ENCODE results near the gene WDR18.
A peak's percentile ranks its signal among the peaks of the same experiment; 100 is the strongest.

WDR18 gene

GRCh38 chr19:996051-996838 is 12.1 kb downstream of the WDR18 start:
- peak overlapping the region; percentile 67 for H3K4me3 ChIP-seq
- H3K36me3 ChIP-seq (ENCODE audit: insufficient read depth, low read length) = peaks cover 5% of the 10 kb centered on the region; the same call in 1 of the 2 replicates
- TF ChIP-seq FOXP2 (optimal IDR thresholded peaks at IDR 0.05; ENCODE audit: control extremely low read depth, extremely low read length, insufficient read depth) = no peak
- peak; percentile 6; the same call in 1 of the 2 replicates for TF ChIP-seq POLR2AphosphoS5 (IDR thresholded peaks at IDR 0.05; ENCODE audit: borderline replicate concordance, low read depth, low read length)
- no peak for DNase-seq (ENCODE audit: low read depth, low spot score)
- no peak overlapping the region for H3K9ac ChIP-seq (ENCODE audit: insufficient read length)
- no peak overlapping the region for H3K27ac ChIP-seq
- no peaks in the 10 kb centered on the region for H3K9me3 ChIP-seq (ENCODE audit: low read depth, low read length)

- H3K9me3 ChIP-seq (ENCODE audit: low read depth, low read length) = no peaks in the 10 kb centered on the region
- no peak overlapping the region for H3K27ac ChIP-seq
- no peak for DNase-seq (ENCODE audit: low read depth, low spot score)
- no peak overlapping the region for H3K9ac ChIP-seq (ENCODE audit: insufficient read length)
- peaks cover 5% of the 10 kb centered on the region; the same call in 1 of the 2 replicates for H3K36me3 ChIP-seq (ENCODE audit: insufficient read depth, low read length)
- no peak for TF ChIP-seq EZH2 (IDR thresholded peaks at IDR 0.05)
- no peak for TF ChIP-seq POLR2AphosphoS5 (IDR thresholded peaks at IDR 0.05; ENCODE audit: borderline replicate concordance, low read depth, low read length)
- no peak for TF ChIP-seq FOXP2 (optimal IDR thresholded peaks at IDR 0.05; ENCODE audit: control extremely low read depth, extremely low read length, insufficient read depth)
- H3K4me3 ChIP-seq = no peak overlapping the region
Observed at GRCh38 chr19:998064-998463, 13.9 kb downstream of the WDR18 start.

DNA sequence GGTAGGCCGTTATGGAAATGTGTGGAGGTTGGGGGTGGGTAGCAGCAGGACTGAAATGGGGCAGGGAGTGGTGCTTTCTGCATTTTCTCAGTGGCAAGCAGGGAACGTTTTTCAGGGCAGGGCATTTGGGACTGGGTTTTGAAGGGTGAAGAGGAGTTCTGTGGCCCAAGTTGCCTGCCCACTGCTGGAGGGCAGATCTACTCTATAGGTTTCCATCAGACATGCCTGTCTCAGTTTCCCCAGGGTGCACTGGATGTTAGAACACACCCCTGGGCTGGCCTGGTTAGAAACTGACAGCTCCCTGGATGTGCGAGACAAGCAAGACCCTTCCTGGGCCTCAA is 15.2 kb downstream of the WDR18 start:
- no peak for DNase-seq (ENCODE audit: low read depth, low spot score)
- Histone ChIP-seq H3K9ac (ENCODE audit: insufficient read length) (no peak overlapping the region), H3K9me3 (ENCODE audit: low read depth, low read length) (no peaks in the 10 kb centered on the region), H3K4me3 (no peak overlapping the region), H3K27ac (no peak overlapping the region), H3K36me3 (ENCODE audit: insufficient read depth, low read length) (no peaks in the 10 kb centered on the region; the same call in 1 of the 2 replicates)
- no peak for TF ChIP-seq EZH2 (IDR thresholded peaks at IDR 0.05)
- no peak for TF ChIP-seq FOXP2 (optimal IDR thresholded peaks at IDR 0.05; ENCODE audit: control extremely low read depth, extremely low read length, insufficient read depth)
- no peak for TF ChIP-seq POLR2AphosphoS5 (IDR thresholded peaks at IDR 0.05; ENCODE audit: borderline replicate concordance, low read depth, low read length)

DNA sequence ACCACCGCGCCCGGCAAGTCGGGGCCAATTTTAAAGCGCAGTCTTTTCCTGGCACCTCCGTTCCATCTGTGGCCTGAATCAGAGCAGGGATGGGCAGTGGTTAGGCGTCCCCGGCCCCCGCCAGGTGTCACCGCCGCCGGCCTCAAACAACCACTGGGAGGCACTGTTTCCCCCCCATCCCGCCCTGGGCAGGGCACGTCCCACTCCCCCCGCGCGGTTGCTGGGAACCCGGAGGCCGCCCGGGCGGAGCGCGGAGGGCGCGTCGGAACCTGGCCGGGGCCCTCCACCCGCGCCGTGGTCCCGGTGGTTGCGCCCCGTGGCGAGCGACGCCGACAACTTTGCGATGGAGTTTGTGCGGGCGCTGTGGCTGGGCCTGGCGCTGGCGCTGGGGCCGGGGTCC is 15.9 kb downstream of the WDR18 start, which contains the start of gene GRIN3B:
TSS of gene GRIN3B (plus strand) at position 325 of the 400 bp plus-strand sequence. CDS start at position 344, 19 bp downstream.
- Histone ChIP-seq H3K27ac (no peak within 1 kb of the TSS), H3K4me3 (peak within 1 kb of the TSS; percentile 38; the same call in 1 of the 2 replicates), H3K9ac (ENCODE audit: insufficient read length) (no peak within 1 kb of the TSS), H3K36me3 (ENCODE audit: insufficient read depth, low read length) (no peaks in the 10 kb centered on the region), H3K9me3 (ENCODE audit: low read depth, low read length) (no peaks in the 10 kb centered on the region)
- DNase-seq (ENCODE audit: low read depth, low spot score) = no peak
- no peak for TF ChIP-seq POLR2AphosphoS5 (IDR thresholded peaks at IDR 0.05; ENCODE audit: borderline replicate concordance, low read depth, low read length)
- no peak for TF ChIP-seq FOXP2 (optimal IDR thresholded peaks at IDR 0.05; ENCODE audit: control extremely low read depth, extremely low read length, insufficient read depth)
- TF ChIP-seq EZH2 (IDR thresholded peaks at IDR 0.05) = no peak

DNA sequence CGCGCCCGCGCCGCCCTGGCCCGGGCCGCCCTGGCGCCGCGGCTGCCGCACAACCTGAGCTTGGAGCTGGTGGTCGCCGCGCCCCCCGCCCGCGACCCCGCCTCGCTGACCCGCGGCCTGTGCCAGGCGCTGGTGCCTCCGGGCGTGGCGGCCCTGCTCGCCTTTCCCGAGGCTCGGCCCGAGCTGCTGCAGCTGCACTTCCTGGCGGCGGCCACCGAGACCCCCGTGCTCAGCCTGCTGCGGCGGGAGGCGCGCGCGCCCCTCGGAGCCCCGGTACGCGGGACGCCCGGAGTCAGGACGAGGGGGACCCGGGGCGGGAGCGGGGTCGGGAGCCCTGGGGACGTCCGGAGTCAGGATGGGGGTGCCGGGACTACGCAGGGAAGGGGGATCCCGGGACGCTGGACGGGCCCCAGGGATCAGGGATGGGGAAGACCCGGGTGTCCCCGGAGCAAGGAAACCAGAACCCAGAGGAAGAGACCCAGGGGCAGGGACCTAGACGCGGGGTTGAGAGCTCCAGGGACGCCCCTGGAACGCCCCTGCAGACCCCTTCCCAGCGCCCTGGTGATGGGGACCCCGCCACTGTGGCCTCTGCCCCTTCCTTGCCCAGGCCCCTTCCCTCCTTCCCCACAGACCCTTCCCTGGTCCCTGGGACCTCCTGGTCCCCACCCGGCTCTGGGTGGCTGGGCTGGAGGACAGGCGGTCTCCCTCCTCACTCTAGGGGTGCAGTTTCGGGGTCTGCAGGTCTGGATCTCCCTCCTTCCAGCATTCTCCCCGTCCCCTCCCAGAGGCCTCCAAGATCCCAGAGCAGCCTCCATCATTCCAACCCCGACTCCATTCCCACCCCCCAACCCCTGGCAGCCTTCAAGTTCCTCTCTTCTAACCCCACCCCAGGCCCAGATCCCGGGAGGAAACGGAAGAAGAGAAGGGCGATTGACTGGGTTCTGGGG is 16.7 kb downstream of the WDR18 start:
- Histone ChIP-seq H3K27ac (no peak overlapping the region), H3K9me3 (ENCODE audit: low read depth, low read length) (no peaks in the 10 kb centered on the region), H3K36me3 (ENCODE audit: insufficient read depth, low read length) (no peaks in the 10 kb centered on the region), H3K9ac (ENCODE audit: insufficient read length) (no peak overlapping the region), H3K4me3 (no peak overlapping the region)
- DNase-seq (ENCODE audit: low read depth, low spot score) = no peak
- TF ChIP-seq EZH2 (IDR thresholded peaks at IDR 0.05) (no peak), POLR2AphosphoS5 (IDR thresholded peaks at IDR 0.05; ENCODE audit: borderline replicate concordance, low read depth, low read length) (no peak), FOXP2 (optimal IDR thresholded peaks at IDR 0.05; ENCODE audit: control extremely low read depth, extremely low read length, insufficient read depth) (no peak)

- H3K36me3 ChIP-seq (ENCODE audit: insufficient read depth, low read length) = no peaks in the 10 kb centered on the region
- no peaks in the 10 kb centered on the region for H3K9me3 ChIP-seq (ENCODE audit: low read depth, low read length)
- DNase-seq (ENCODE audit: low read depth, low spot score) = no peak
- no peak for TF ChIP-seq POLR2AphosphoS5 (IDR thresholded peaks at IDR 0.05; ENCODE audit: borderline replicate concordance, low read depth, low read length)
- no peak for TF ChIP-seq FOXP2 (optimal IDR thresholded peaks at IDR 0.05; ENCODE audit: control extremely low read depth, extremely low read length, insufficient read depth)
- no peak for TF ChIP-seq EZH2 (IDR thresholded peaks at IDR 0.05)
- no peak overlapping the region for H3K9ac ChIP-seq (ENCODE audit: insufficient read length)
- no peak overlapping the region for H3K4me3 ChIP-seq
- no peak overlapping the region for H3K27ac ChIP-seq
Observed at GRCh38 chr19:1001538-1002166, 17.5 kb downstream of the WDR18 start.

- Histone ChIP-seq H3K4me3 (no peak overlapping the region), H3K36me3 (ENCODE audit: insufficient read depth, low read length) (no peaks in the 10 kb centered on the region), H3K9me3 (ENCODE audit: low read depth, low read length) (no peaks in the 10 kb centered on the region), H3K27ac (no peak overlapping the region), H3K9ac (ENCODE audit: insufficient read length) (no peak overlapping the region)
- TF ChIP-seq POLR2AphosphoS5 (IDR thresholded peaks at IDR 0.05; ENCODE audit: borderline replicate concordance, low read depth, low read length) (no peak), EZH2 (IDR thresholded peaks at IDR 0.05) (no peak), FOXP2 (optimal IDR thresholded peaks at IDR 0.05; ENCODE audit: control extremely low read depth, extremely low read length, insufficient read depth) (no peak)
- no peak for DNase-seq (ENCODE audit: low read depth, low spot score)
Observed at GRCh38 chr19:1002600-1002999, 18.5 kb downstream of the WDR18 start.

GRCh38 chr19:1003283-1003682 is 19.1 kb downstream of the WDR18 start:
- Histone ChIP-seq H3K27ac (no peak overlapping the region), H3K36me3 (ENCODE audit: insufficient read depth, low read length) (no peaks in the 10 kb centered on the region), H3K4me3 (no peak overlapping the region), H3K9me3 (ENCODE audit: low read depth, low read length) (no peaks in the 10 kb centered on the region), H3K9ac (ENCODE audit: insufficient read length) (no peak overlapping the region)
- no peak for DNase-seq (ENCODE audit: low read depth, low spot score)
- TF ChIP-seq EZH2 (IDR thresholded peaks at IDR 0.05) = no peak
- TF ChIP-seq POLR2AphosphoS5 (IDR thresholded peaks at IDR 0.05; ENCODE audit: borderline replicate concordance, low read depth, low read length) = no peak
- no peak for TF ChIP-seq FOXP2 (optimal IDR thresholded peaks at IDR 0.05; ENCODE audit: control extremely low read depth, extremely low read length, insufficient read depth)

All from SK-N-MC (cell line).